Kasumi-1 (cell line): ENCODE measurements around the gene SLC25A13.

Experiments used
- DNase-seq, 2 experiments: peaks; one replicate each; lab custom pipeline; 2025; lab: John Stamatoyannopoulos, UW

The SLC25A13 gene

DNA sequence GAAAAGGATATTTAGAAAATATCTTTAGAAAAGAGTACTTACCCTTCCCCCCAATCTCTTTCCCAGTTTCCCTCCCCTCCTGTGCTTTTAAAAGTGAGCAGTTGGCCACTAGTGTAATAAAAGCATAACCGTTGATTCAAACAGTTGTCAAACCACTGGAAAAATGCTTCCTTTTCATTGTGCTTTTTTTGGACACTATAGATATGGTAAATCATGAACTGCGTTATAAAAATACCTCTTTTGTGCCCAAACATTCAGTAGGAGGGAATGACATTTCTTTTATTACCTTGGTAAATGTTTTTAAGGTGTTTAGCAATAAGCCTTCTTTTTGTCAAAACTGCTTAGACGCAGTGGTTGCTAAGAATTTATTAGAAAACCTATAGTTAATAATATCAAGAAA is 232.4 kb downstream of the SLC25A13 start:
- DNase-seq = no peak

DNA sequence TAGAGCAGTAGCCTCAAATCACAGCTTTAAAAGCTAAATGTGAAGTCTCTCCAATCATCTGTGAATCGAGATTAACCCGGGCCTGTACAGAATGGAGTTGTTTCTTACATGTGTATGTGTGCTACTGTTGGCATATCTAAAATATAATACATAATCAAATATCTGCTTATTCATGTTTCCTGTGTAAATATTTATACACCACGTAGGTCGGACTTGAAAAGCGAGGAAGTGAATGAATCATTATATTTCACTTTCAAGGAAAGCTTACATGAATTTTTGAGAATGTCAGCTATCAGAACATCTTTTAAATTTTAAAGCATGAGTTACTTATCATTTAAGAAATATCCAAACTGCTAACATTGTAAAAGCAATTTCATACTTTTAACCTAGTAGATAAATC is 233.3 kb downstream of the SLC25A13 start:
- no peak for DNase-seq

DNA sequence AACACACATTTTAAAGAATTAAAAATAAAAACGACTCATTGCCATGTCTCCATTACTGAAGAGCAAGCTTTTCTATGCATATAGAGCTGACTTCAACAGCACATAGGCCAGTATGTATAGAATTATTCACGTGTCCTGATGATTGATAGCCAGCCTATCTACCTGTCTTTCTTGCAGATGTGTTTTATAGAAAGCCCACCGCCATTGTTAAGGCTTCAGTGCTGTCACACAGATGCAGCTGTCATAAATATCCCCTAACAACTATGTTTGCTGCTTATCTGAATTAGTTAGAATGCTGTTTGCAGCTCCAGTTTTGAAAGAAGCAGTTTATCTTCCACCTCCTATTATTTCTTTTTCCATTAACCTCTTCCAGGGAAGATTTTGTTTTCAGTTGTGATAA is 235.9 kb downstream of the SLC25A13 start:
- no peak for DNase-seq

DNA sequence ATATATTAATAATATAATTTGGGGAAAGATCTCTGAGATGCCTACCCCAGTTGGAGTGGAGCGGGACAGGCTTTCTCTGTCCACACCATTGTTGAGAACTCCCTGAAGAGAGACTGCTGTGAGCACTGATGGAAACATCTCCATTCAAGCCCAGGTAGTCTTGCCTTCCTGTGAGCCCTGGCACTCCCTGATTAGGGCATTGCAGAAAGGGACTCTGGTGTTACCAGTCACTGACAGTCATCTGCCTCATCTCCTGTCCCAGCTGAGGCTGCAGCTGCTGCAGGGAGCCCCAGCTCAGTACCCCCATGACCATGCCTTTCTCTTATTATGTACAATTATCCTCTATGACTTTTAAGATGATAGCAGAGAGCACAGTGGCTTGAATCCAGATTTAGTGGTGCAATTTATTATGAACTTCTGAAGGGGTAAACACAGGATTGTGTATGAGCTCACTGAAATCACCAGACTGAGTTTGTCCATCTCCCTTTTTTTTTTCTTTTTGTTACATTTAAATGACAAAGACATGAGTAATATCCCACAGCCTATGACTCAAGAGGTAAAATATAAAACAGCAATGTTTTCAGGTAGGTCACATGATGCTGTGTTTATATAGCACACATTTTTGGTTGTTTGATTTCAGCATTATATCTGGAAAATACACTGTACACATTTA is 236.9 kb downstream of the SLC25A13 start:
- no peak for DNase-seq

DNA sequence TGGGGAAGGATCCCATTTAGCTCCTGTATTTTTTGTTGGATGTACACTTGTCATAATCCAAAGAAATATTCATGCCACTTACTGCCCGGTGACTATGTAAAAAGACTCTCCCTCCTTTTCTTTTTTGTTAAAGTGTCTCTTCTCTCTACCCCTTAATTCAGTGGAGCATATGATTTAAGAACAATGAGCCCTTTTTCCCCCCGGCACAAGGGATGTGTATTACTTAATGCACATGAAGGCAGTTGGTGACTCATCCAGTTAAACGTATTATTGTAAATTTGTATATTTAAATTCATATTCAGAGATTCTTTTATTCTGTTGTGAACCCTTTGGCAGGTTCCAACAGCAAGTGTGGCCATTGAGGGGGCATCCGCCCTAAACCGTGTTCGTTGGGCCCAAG is 241.9 kb downstream of the SLC25A13 start:
- DNase-seq = no peak

DNA sequence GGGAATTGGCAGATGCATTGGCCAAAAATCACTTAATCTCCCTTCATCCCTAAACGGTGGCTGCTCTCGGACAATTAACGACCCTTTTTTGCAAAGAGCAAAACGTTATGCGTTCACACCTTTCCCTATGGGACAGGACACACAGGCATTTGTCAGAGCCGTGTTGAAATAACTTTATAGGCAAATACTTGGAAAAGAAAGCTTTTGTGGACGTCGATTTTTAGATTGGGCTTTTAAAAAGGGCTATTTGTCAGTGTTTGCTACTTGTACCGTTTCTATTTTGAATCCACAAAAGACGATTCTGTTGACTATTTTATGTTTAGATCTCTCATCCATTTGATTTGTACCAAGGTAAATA is 245.6 kb downstream of the SLC25A13 start:
- DNase-seq = no peak

DNA sequence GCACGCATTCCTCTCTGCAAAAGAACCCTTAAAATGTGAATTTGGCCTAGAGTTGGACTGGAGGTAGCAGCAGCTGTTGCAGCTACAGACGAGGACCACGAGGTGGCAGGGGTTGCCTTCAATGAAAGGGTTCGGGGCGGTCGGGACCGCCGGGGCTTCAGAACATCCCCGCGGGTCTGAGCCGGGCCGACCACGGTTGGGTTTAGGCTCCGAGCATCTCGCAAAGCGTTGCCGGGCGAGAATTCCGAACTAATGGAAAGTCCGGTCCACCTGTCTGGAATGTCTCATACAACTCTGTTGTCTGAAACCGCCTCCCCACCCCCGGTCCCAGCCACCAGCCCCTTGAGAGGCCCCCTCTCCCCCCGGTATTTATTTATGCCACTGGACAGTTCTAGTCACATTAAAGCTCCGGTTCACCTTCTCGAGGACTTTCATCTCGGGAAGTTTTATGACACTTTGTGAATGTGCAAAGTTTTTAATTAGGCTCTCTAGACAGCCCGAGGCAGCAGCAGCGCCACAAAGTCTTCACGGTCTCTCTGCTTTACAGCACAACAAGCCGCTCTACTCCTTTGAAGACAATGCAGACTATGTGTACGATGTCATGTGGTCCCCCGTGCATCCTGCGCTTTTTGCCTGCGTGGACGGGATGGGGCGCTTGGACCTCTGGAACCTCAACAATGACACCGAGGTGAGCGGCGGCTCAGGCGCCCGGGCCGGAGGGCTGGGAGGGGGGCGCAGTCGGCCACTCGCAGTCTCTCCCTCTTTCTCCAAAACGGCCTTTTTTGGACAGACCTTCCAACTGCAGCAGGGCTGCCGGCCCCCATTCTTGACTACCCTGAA is 246.2 kb downstream of the SLC25A13 start:
- peak; percentile 69 to 86 for DNase-seq

DNA sequence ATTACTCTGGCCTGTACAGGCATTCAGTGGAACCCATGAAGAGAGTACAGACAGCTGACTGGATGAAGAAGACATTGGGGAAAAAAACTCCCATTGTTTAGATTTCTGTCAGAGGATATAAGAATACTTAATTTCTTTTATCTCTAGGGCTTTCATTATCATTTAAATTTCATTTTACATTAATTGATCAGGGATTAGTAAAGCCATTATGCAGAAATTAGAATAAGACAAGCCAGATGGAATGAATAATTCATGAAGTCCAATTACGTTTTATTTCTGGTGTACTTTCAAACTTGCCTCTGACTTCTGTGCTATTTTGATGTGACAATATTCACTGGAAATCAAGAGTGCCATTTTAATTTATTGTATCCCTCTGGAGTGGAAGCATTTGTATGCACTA is 247.0 kb downstream of the SLC25A13 start:
- no peak for DNase-seq
